ENCODE data around the gene VSTM2L. TPM values are rescaled to one million over a fixed set of nuclear protein-coding genes. Genes with fewer than 3 reads are reported as not detected.
A peak's percentile ranks its signal among the peaks of the same experiment; 100 is the strongest.

The VSTM2L gene
- total and polyA plus RNA-seq, 2 of the 4 experiments (the other 2 are of a cell fraction): 0.18 to 0.19 TPM

- TF ChIP-seq SMC3 (IDR thresholded peaks at IDR 0.05; ENCODE audit: low read depth, low read length): no peak
- TF ChIP-seq MAZ (IDR thresholded peaks at IDR 0.05; ENCODE audit: borderline replicate concordance, low read depth, low read length): no peak
- no peak for TF ChIP-seq RFX5 (IDR thresholded peaks at IDR 0.05; ENCODE audit: low read depth, low read length)
Observed at GRCh38 chr20:37991908-37992307, 89.0 kb downstream of the VSTM2L start (continued).

GRCh38 chr20:37992802-37993409 lies 90.0 kb downstream of the VSTM2L start:
- Histone ChIP-seq H3K14ac (replicated peaks; ENCODE audit: low read depth, low read length) (peak overlapping the region; percentile 19; the same call in 1 of the 2 replicates), H4K5ac (ENCODE audit: low read depth, low read length) (no peak overlapping the region), H2BK15ac (ENCODE audit: low read depth, low read length) (peak overlapping the region; percentile 38; the same call in 1 of the 3 replicates), H4K8ac (ENCODE audit: low read depth in 2 of 2, low read length in 2 of 2) (no peak overlapping the region), H3K9me1 (ENCODE audit: insufficient read depth, low read length) (peaks cover 18% of the 10 kb centered on the region), H3K4me1 (ENCODE audit: control insufficient read depth, insufficient read depth, low read length) (peaks cover 27% of the 10 kb centered on the region), H4K91ac (ENCODE audit: insufficient read depth, low read depth, low read length) (no peak overlapping the region), H2BK5ac (ENCODE audit: low read depth, low read length, poor library complexity, severe bottlenecking) (no peak overlapping the region), H3K27ac (ENCODE audit: insufficient read depth, low read length) (no peak overlapping the region), H3K79me1 (ENCODE audit: low read depth in 1 of 2, low read length in 2 of 2) (peaks cover 0 to 17% of the 10 kb centered on the region in 2 experiments; a peak in 1 of 4 replicates), H2BK120ac (ENCODE audit: low read depth, low read length) (peak overlapping the region; percentile 3; the same call in 1 of the 2 replicates), H3K4me2 (ENCODE audit: low read depth, low read length) (no peak overlapping the region; the same call in none of the 2 replicates), H3K27me3 (ENCODE audit: control insufficient read depth, insufficient read depth, low read length) (no peaks in the 10 kb centered on the region), H3K18ac (ENCODE audit: low read depth, low read length) (no peak overlapping the region), H3K9ac (ENCODE audit: low read depth, low read length) (no peak overlapping the region), H4K20me1 (ENCODE audit: insufficient read depth, low read length) (peaks cover 26% of the 10 kb centered on the region; the same call in 1 of the 2 replicates), H2BK20ac (ENCODE audit: low read depth, low read length) (no peak overlapping the region; the same call in 1 of the 2 replicates), H3K36me3 (ENCODE audit: control insufficient read depth, insufficient read depth, low read length) (peaks cover 27% of the 10 kb centered on the region), H2AFZ (replicated peaks; ENCODE audit: low read length, poor library complexity) (no peak overlapping the region), H2AK5ac (ENCODE audit: low read depth, low read length) (no peak overlapping the region), H3K4me3 (ENCODE audit: insufficient read depth, low read depth, low read length) (no peak overlapping the region), H3K56ac (ENCODE audit: extremely low read depth, insufficient read depth, low read length) (no peak overlapping the region), H3K4ac (ENCODE audit: low read depth, low read length) (peak overlapping the region; percentile 13), H2AK9ac (replicated peaks; ENCODE audit: low read depth, low read length, poor library complexity) (no peak overlapping the region), H3K23ac (ENCODE audit: low read depth, low read length) (peak overlapping the region; percentile 24; the same call in 1 of the 2 replicates), H3K9me3 (ENCODE audit: control insufficient read depth, insufficient read depth, low read length) (no peaks in the 10 kb centered on the region)
- BruUV-seq (replicated peaks): no TSS peak
- ChIA-PET CTCF (interaction anchor here (0.5 to 0.6 kb wide), 3 partner anchors 14 to 170 kb away, joined by 3 to 6 read pairs (median 3); no protein-coding TSS in a partner anchor), POLR2A (ENCODE audit: unreplicated experiment) (interaction anchor here (0.6 to 1.0 kb wide), 2 partner anchors 49 to 51 kb away, joined by 3 to 9 read pairs; no protein-coding TSS in a partner anchor)
- dilution Hi-C loops (cut with HindIII; ENCODE audit: low sequenced_read_pairs, unreplicated experiment) (no loop called here), intact Hi-C loops (cut with micrococcal nuclease) (loop anchor here (1.0 to 10.0 kb wide), 3 partner anchors 90 to 429 kb away; partner anchors contain the start of gene VSTM2L), in situ Hi-C loops (cut with MboI; ENCODE audit: low sequenced_read_pairs) (loop anchor here (5.0 kb wide), 1 partner anchor 426 kb away; no protein-coding TSS in a partner anchor)
- ATAC-seq (ENCODE audit: low read depth): peak; percentile 66
- peak; percentile 78 for DNase-seq
- WGBS, 2 experiments (ENCODE audit: extremely low coverage in 2 of 2, insufficient read length in 1 of 2): no CpG with 5 or more reads among the region's 5 CpGs
- peak; percentile 50 for TF ChIP-seq CTCF (conservative IDR thresholded peaks at IDR 0.05; ENCODE audit: low read depth, low read length)
- peak; percentile 59 for TF ChIP-seq RAD21 (IDR thresholded peaks at IDR 0.05; ENCODE audit: low read length)
- peak; percentile 58 for TF ChIP-seq SMC3 (IDR thresholded peaks at IDR 0.05; ENCODE audit: low read depth, low read length)
- TF ChIP-seq MAZ (IDR thresholded peaks at IDR 0.05; ENCODE audit: borderline replicate concordance, low read depth, low read length): peak; percentile 36; the same call in 1 of the 2 replicates
- no peak for TF ChIP-seq NFE2L2 (IDR thresholded peaks at IDR 0.05; ENCODE audit: low read depth, low read length)
